Activated CD4-positive, alpha-beta T cell treated with anti-CD3 and anti-CD28 coated beads for 36 hours (primary cell): Measurements from ENCODE around the gene AEBP1. TPM values are rescaled to one million over a fixed set of nuclear protein-coding genes. Genes with fewer than 3 reads are reported as not detected.

ENCODE experiments used
- microRNA-seq: library from miRNA; unstranded; fragments of <30 nt; microRNA quantifications from one replicate; pipeline ENCODE4 v1.2.0, GENCODE V29; 2021; ENCODE audit warnings: borderline replicate concordance
- total RNA-seq, 2 experiments: library from RNA; stranded (reverse); gene quantifications; one replicate each; pipeline ENCODE4 v1.2.3, GENCODE V29; 2021

Gene AEBP1
- total RNA-seq, 2 experiments from 2014 or later = 18.2 to 18.3 TPM

Small RNAs within 50 kb of the gene (microRNA-seq; reads per million reads assigned to microRNA genes)
- gene MIR6838 = 1.1 reads per million

Other genes with a start within 250 kb of the AEBP1 start
- gene MRPS24, start 234.8 kb upstream of the AEBP1 start, total RNA-seq = 100 to 1,000 TPM; 121 to 149 TPM
- 10 to 100 TPM; 22.2 to 23.0 TPM for gene URGCP, start 197.7 kb upstream of the AEBP1 start, total RNA-seq
- gene UBE2D4, start 177.9 kb upstream of the AEBP1 start, total RNA-seq = 10 to 100 TPM; 10.1 to 10.7 TPM
- gene SPDYE1, start 106.4 kb upstream of the AEBP1 start, total RNA-seq = not detected
- gene DBNL, start 59.6 kb upstream of the AEBP1 start, total RNA-seq = 100 to 1,000 TPM; 106 to 117 TPM
- gene PGAM2, start 38.8 kb upstream of the AEBP1 start, total RNA-seq = not detected
- 10 to 100 TPM; 27.0 to 29.9 TPM for gene POLM, start 21.8 kb upstream of the AEBP1 start, total RNA-seq
- 100 to 1,000 TPM; 250 to 347 TPM for gene POLD2, start 19.2 kb downstream of the AEBP1 start, total RNA-seq
- not detected for gene MYL7, start 37.0 kb downstream of the AEBP1 start, total RNA-seq
- 1 to 10 TPM in 1 of 2 experiments, under 1 TPM in 1; 0.53 to 1.3 TPM for gene GCK, start 85.1 kb downstream of the AEBP1 start, total RNA-seq
- 10 to 100 TPM; 51.0 to 51.3 TPM for gene YKT6, start 96.6 kb downstream of the AEBP1 start, total RNA-seq
- 1 to 10 TPM; 1.1 to 1.8 TPM for gene CAMK2B, start 221.2 kb downstream of the AEBP1 start, total RNA-seq